CD4-positive, alpha-beta memory T cell (primary cell): ENCODE data around the gene CES3. TPM values are rescaled to one million over a fixed set of nuclear protein-coding genes. Genes with fewer than 3 reads are reported as not detected.
"Not testable (repeated sequence)": the region's sequence is repeated elsewhere in the genome, so short reads cannot be mapped to it uniquely, and the experiment has no call there.

Experiments used
- CTCF ChIA-PET: fragments of 350-600 bp; sonication (Branson Sonifier 250); formaldehyde crosslinking; loops from one replicate; lab custom pipeline; 2021; ENCODE audit warnings: inconsistent platforms; ENCODE audit not compliant: partially characterized antibody; lab: Charles Lee
- POLR2A ChIA-PET: fragments of 350-600 bp; sonication (Branson Sonifier 250); formaldehyde crosslinking; loops from one replicate; lab custom pipeline; 2021; ENCODE audit not compliant: partially characterized antibody; lab: Charles Lee
- DNase-seq, 5 donors: peaks; one replicate each; pipeline versions ENCODE4 v3.0.0 to v3.0.0-alpha.2; 2020 to 2022; ENCODE audit warnings: mixed read lengths in 1 of 5
- H3K27ac ChIP-seq: one replicate; pipeline ENCODE4 v1.7.0; 2013; ENCODE audit warnings: low read depth, low read length
- H3K27me3 ChIP-seq: 2 replicates; pipeline ENCODE4 v1.7.0; 2013; ENCODE audit warnings: mild to moderate bottlenecking, low read length, moderate library complexity; ENCODE audit not compliant: insufficient read depth
- H3K36me3 ChIP-seq: 2 replicates; pipeline ENCODE4 v1.7.0; 2013; ENCODE audit warnings: mild to moderate bottlenecking, low read length, moderate library complexity; ENCODE audit not compliant: insufficient read depth
- H3K4me1 ChIP-seq: 2 replicates; pipeline ENCODE4 v1.7.0; 2013; ENCODE audit warnings: mild to moderate bottlenecking, low read length, moderate library complexity; ENCODE audit not compliant: insufficient read depth
- H3K4me3 ChIP-seq, 2 donors: one replicate each; pipeline ENCODE4 v1.7.0; 2013; ENCODE audit warnings: low read length in 2 of 2, mild to moderate bottlenecking in 1 of 2
- H3K9me3 ChIP-seq, 2 donors: one replicate each; pipeline ENCODE4 v1.7.0; 2013; ENCODE audit warnings: low read length in 2 of 2, control low read depth in 1 of 2; ENCODE audit not compliant: control insufficient read depth in 1 of 2
- H3K27ac Mint-ChIP-seq, 7 donors: one replicate each; pipeline ENCODE4 v1.8.0; 2020 to 2021; ENCODE audit warnings: mixed read lengths in 7 of 7, mild to moderate bottlenecking in 6 of 7, inconsistent platforms in 3 of 7, moderate library complexity in 3 of 7
- H3K27me3 Mint-ChIP-seq, 2 donors: one replicate each; pipeline ENCODE4 v1.8.0; 2020 to 2021; ENCODE audit warnings: mixed read lengths in 2 of 2
- H3K36me3 Mint-ChIP-seq, 2 donors: one replicate each; pipeline ENCODE4 v1.8.0; 2020 to 2021; ENCODE audit warnings: mixed read lengths in 2 of 2, inconsistent platforms in 1 of 2, mild to moderate bottlenecking in 1 of 2
- H3K4me1 Mint-ChIP-seq, 4 donors: one replicate each; pipeline ENCODE4 v1.8.0; 2020 to 2021; ENCODE audit warnings: mixed read lengths in 4 of 4, mild to moderate bottlenecking in 1 of 4
- H3K4me3 Mint-ChIP-seq, 8 donors: one replicate each; pipeline ENCODE4 v1.8.0; 2020 to 2021; ENCODE audit warnings: mixed read lengths in 8 of 8, mild to moderate bottlenecking in 7 of 8, moderate library complexity in 6 of 8, inconsistent platforms in 3 of 8
- H3K9me3 Mint-ChIP-seq, 8 donors: one replicate each; pipeline ENCODE4 v1.8.0; 2020 to 2021; ENCODE audit warnings: mixed read lengths in 8 of 8, mild to moderate bottlenecking in 5 of 8, inconsistent platforms in 3 of 8, moderate library complexity in 1 of 8
- intact Hi-C: fragments of 100-400 bp; cut with micrococcal nuclease; formaldehyde crosslinking; loops from one replicate; pipeline ENCODE4 v1.15.1; 2023
- polyA plus RNA-seq, 2 donors: library from polyadenylated mRNA; unstranded; fragments of 300-500 nt; fragmentation: Illumina TruSeq; gene quantifications; one replicate each; pipeline ENCODE4 v1.2.3, GENCODE V29; 2021
- total RNA-seq, 2 experiments: library from RNA; stranded (reverse); gene quantifications; one replicate each; pipeline ENCODE4 v1.2.3, GENCODE V29; 2021

Gene CES3
- total and polyA plus RNA-seq, 4 experiments from 2014 or later = 0.32 to 0.61 TPM; not detected in 2

GRCh38 chr16:66955363-66956153 lies 5.5 kb upstream of the CES3 start:
- H3K27me3 Mint-ChIP-seq = peaks cover 19 to 24% of the 10 kb centered on the region in 2 donors
- H3K9me3 Mint-ChIP-seq, H3K4me3 Mint-ChIP-seq, H3K27ac ChIP-seq, H3K27ac Mint-ChIP-seq, H3K4me1 Mint-ChIP-seq, H3K27me3 ChIP-seq, H3K9me3 ChIP-seq, H3K4me3 ChIP-seq, POLR2A ChIA-PET, H3K36me3 Mint-ChIP-seq, H3K36me3 ChIP-seq, H3K4me1 ChIP-seq: not testable (repeated sequence)
- CTCF ChIA-PET = interaction anchor here (1.3 kb wide), 1 partner anchor 10 kb away, joined by 5 read pairs; no protein-coding TSS in a partner anchor
- intact Hi-C loops = loop anchor here (2.0 kb wide), 2 partner anchors 21 to 61 kb away; no protein-coding TSS in a partner anchor
- DNase-seq = peak in 1 of 5 donors; percentile 7

- H3K36me3 Mint-ChIP-seq, DNase-seq, POLR2A ChIA-PET, H3K4me1 Mint-ChIP-seq, H3K9me3 ChIP-seq, intact Hi-C loops, H3K9me3 Mint-ChIP-seq, H3K27ac ChIP-seq, H3K27me3 ChIP-seq, H3K27ac Mint-ChIP-seq, H3K4me3 ChIP-seq, H3K36me3 ChIP-seq, H3K4me1 ChIP-seq, H3K4me3 Mint-ChIP-seq: not testable (repeated sequence)
- CTCF ChIA-PET = interaction anchor here (1.3 to 1.8 kb wide), 3 partner anchors 10 to 202 kb away, joined by 3 to 5 read pairs (median 5); no protein-coding TSS in a partner anchor
- peaks cover 18 to 24% of the 10 kb centered on the region in 2 donors for H3K27me3 Mint-ChIP-seq
Observed at GRCh38 chr16:66956154-66956457, 5.0 kb upstream of the CES3 start.

GRCh38 chr16:66958857-66959703 lies 2.0 kb upstream of the CES3 start:
- Histone ChIP-seq H3K27ac (no peak overlapping the region), H3K36me3 (no peaks in the 10 kb centered on the region), H3K27me3 (no peaks in the 10 kb centered on the region), H3K4me1 (no peaks in the 10 kb centered on the region), H3K9me3 (no peaks in the 10 kb centered on the region), H3K4me3 (no peak overlapping the region)
- intact Hi-C loops = no loop called here
- DNase-seq = no peak
- Mint-ChIP-seq H3K4me3 (no peak overlapping the region), H3K36me3 (no peaks in the 10 kb centered on the region), H3K4me1 (peaks cover 6 to 14% (median 6%) of the 10 kb centered on the region in 4 donors), H3K27ac (peak overlapping the region in 2 of 7 donors; percentile 21 to 53), H3K27me3 (peaks cover 1 to 2% of the 10 kb centered on the region in 2 donors), H3K9me3 (no peaks in the 10 kb centered on the region)
- POLR2A ChIA-PET = no interaction called here
- CTCF ChIA-PET = interaction anchor here (1.2 kb wide), 1 partner anchor 20 kb away, joined by 7 read pairs; no protein-coding TSS in a partner anchor

- H3K4me3 Mint-ChIP-seq = no peak overlapping the region
- Histone ChIP-seq H3K9me3 (no peaks in the 10 kb centered on the region), H3K27ac (no peak overlapping the region), H3K4me3 (no peak overlapping the region), H3K27me3 (no peaks in the 10 kb centered on the region), H3K4me1 (no peaks in the 10 kb centered on the region), H3K36me3 (no peaks in the 10 kb centered on the region)
- no peak for DNase-seq
- ChIA-PET POLR2A (no interaction called here), CTCF (no interaction called here)
- no peaks in the 10 kb centered on the region for H3K9me3 Mint-ChIP-seq
- intact Hi-C loops = no loop called here
- H3K4me1 Mint-ChIP-seq = peaks cover 6 to 14% (median 6%) of the 10 kb centered on the region in 4 donors
- peaks cover 1 to 2% of the 10 kb centered on the region in 2 donors for H3K27me3 Mint-ChIP-seq
- H3K27ac Mint-ChIP-seq = no peak overlapping the region
- no peaks in the 10 kb centered on the region for H3K36me3 Mint-ChIP-seq
Observed at GRCh38 chr16:66959704-66960161, 1.3 kb upstream of the CES3 start.

GRCh38 chr16:66960270-66960669 lies 796 bp upstream of the CES3 start:
- Histone ChIP-seq H3K4me1 (no peaks in the 10 kb centered on the region), H3K9me3 (no peaks in the 10 kb centered on the region), H3K36me3 (no peaks in the 10 kb centered on the region), H3K27ac (no peak overlapping the region), H3K27me3 (no peaks in the 10 kb centered on the region), H3K4me3 (no peak overlapping the region)
- POLR2A ChIA-PET = no interaction called here
- no peak overlapping the region for H3K4me3 Mint-ChIP-seq
- H3K4me1 Mint-ChIP-seq = peaks cover 6 to 14% (median 6%) of the 10 kb centered on the region in 4 donors
- no peaks in the 10 kb centered on the region for H3K9me3 Mint-ChIP-seq
- intact Hi-C loops = no loop called here
- no peak overlapping the region for H3K27ac Mint-ChIP-seq
- H3K36me3 Mint-ChIP-seq = no peaks in the 10 kb centered on the region
- no peak for DNase-seq
- CTCF ChIA-PET = interaction anchor here (1.2 to 1.4 kb wide), 2 partner anchors 31 to 203 kb away, joined by 3 read pairs; no protein-coding TSS in a partner anchor
- peaks cover 3% of the 10 kb centered on the region in 2 donors for H3K27me3 Mint-ChIP-seq

- Histone ChIP-seq H3K4me3 (no peak overlapping the region), H3K27ac (no peak overlapping the region), H3K4me1 (no peaks in the 10 kb centered on the region), H3K27me3 (no peaks in the 10 kb centered on the region), H3K36me3 (no peaks in the 10 kb centered on the region), H3K9me3 (no peaks in the 10 kb centered on the region)
- Mint-ChIP-seq H3K27me3 (peaks cover 3 to 5% of the 10 kb centered on the region in 2 donors), H3K4me1 (peaks cover 6 to 14% (median 6%) of the 10 kb centered on the region in 4 donors), H3K9me3 (no peaks in the 10 kb centered on the region), H3K27ac (peak overlapping the region in 2 of 7 donors; percentile 63 to 73), H3K36me3 (no peaks in the 10 kb centered on the region), H3K4me3 (peak overlapping the region in 1 of 8 donors; percentile 6)
- POLR2A ChIA-PET = no interaction called here
- CTCF ChIA-PET = interaction anchor here (0.7 to 1.9 kb wide), 4 partner anchors 8 to 142 kb away, joined by 3 to 6 read pairs (median 4); no protein-coding TSS in a partner anchor
- intact Hi-C loops = no loop called here
- no peak for DNase-seq
Observed at GRCh38 chr16:66961914-66962313, 848 bp downstream of the CES3 start.

GRCh38 chr16:66964049-66964448 lies 3.0 kb downstream of the CES3 start:
- POLR2A ChIA-PET = interaction anchor here (1.1 kb wide), 1 partner anchor 169 kb away, joined by 3 read pairs; no protein-coding TSS in a partner anchor
- no peak for DNase-seq
- Mint-ChIP-seq H3K9me3 (no peaks in the 10 kb centered on the region), H3K4me3 (no peak overlapping the region), H3K36me3 (no peaks in the 10 kb centered on the region), H3K27ac (no peak overlapping the region), H3K4me1 (peaks cover 3 to 11% (median 6%) of the 10 kb centered on the region in 4 donors), H3K27me3 (peaks cover 3 to 5% of the 10 kb centered on the region in 2 donors)
- Histone ChIP-seq H3K9me3 (no peaks in the 10 kb centered on the region), H3K4me1 (no peaks in the 10 kb centered on the region), H3K27me3 (no peaks in the 10 kb centered on the region), H3K36me3 (no peaks in the 10 kb centered on the region), H3K4me3 (no peak overlapping the region), H3K27ac (no peak overlapping the region)
- intact Hi-C loops = no loop called here
- CTCF ChIA-PET = interaction anchor here (1.0 kb wide), 1 partner anchor 10 kb away, joined by 3 read pairs; no protein-coding TSS in a partner anchor
